GM08714 (cell line): ENCODE results near the gene CCDC93.

ENCODE experiments used
- H3K4me3 ChIP-seq: fragments of 200-500 bp; sonication (Bioruptor generic); 2 replicates; pipeline ENCODE4 v1.5.1; 2014; ENCODE audit warnings: mild to moderate bottlenecking, low read length, inconsistent platforms
- ZNF274 ChIP-seq: IDR thresholded peaks from 2 replicates; pipeline ENCODE4 v1.6.1; 2012; ENCODE audit warnings: mild to moderate bottlenecking, low read depth, low read length

The CCDC93 gene

DNA sequence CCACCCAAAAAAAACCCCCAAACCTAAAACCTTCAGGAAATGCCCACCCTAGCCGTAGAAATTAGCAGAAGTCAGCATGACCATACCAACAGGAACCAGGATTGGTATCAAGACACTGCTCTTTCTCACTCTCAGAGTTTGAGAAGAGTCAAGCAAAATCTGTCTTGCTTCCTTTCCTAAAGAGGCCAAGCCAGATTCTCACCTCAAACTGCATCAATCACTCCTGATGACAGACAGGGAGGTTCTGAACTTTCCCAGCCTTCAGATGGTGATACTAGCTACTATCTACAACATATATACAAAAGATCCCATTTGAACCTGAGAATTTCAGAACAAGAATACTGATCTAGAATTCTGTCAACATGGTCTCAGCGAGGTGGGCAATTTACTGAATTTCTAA, 29.7 kb downstream of the CCDC93 start:
- H3K4me3 ChIP-seq, result no peak overlapping the region
- no peak for TF ChIP-seq ZNF274

DNA sequence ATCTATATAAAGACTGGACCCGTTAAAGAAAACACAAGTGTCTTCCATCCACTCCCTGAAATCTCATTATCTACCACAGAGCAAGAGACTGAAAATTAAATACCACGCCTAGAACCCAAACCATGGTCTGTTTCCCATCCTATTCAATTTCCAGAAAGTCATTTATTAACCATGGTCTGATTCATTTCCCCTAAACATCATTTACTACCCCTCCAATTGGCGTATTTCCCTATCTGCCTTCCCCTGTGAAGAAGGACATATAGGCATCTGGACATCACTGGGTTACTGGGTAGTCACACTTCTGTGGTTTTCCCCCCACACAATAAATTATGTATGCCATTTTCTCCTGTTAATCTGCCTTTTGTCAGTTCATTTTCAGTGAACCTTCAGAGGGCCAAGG, 30.8 kb downstream of the CCDC93 start:
- H3K4me3 ChIP-seq, result no peak overlapping the region
- no peak for TF ChIP-seq ZNF274

DNA sequence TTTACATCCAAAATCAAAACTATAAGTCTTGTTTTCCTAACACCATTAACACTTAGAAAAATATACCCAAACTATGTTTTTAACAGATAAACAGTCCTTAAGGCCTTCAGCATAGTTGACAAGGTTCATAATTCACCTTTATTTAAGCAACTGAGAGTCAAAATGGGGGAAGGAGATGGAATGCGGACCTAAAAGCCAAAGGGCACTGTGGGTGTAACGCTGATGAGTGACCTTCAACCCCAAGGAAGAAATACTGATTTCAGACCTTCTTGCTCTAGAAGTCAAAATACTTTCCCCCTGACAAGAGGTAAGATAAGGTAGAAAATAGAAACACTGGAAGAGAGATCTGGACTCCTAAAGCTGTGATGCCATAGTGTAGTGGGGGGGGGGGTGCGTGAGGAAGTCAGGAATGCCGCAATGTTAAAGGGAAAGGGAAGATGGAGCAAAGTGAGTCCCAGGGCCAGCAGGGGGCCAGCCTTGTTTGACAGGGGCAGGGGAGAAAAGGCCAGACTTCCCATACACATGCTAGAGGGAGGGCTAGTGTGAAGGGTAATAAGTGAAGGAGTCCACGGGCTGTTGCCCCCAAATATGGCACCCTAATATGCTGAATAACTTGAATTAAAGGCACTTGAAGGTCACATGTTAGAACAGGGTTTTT, 31.4 kb downstream of the CCDC93 start:
- no peak overlapping the region for H3K4me3 ChIP-seq
- TF ChIP-seq ZNF274, result no peak

DNA sequence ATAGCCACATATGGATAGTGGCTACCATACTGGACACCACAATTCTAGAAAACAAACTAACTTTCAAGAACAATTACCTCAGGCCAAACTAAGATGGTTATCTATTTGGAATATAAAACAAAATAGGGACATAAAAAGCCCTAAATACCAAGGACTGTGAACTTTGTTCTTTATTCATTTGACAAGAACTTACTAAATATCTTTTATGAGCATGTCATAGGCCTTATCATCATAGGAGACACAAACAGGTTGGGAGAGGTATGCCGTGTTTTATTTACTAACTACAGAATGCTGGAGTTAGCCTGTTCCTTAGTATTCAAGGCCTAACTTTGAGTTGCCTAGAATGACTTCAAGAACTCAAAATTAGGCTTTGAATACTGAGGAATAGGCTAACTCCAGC, 32.1 kb downstream of the CCDC93 start:
- TF ChIP-seq ZNF274, result no peak

DNA sequence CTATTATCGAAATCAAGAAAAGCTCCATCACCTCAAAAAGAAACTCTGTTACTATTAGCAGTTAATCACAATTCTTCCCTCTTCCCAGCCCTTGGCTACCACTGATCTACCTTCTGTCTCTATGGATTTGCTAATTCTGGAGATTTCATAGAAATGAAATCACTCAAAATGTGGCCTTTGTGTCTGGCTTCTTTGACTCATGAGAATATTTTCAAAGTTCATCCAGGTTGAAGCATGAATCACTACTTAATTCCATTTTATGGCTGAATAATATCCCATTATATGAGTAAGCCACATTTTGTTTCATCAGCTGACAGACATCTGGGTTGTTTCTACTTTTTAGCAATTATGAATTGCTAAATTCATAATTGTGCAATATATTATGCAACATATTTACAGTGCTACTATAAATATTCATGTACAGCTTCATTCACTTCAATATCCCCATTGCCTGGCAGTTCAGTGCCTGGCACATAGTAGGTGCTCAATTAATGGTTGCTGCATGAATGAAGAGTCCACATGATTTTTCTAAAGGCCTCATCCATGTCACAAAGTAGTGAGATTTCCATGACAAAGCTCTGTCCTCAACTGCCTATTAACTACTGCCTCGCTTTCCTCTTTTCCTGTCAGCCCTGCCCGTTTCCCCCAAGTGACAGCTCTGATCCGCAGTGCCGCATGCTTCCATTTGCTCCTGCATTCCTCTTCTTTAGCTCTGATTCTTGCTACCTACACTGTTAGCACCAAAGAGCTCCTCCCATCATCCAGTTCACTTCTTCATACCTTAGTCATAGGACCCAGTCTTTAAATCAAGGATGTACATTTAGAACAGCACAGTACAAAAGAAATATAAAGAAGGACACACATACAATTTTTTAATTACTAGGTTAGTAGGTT, 32.8 kb downstream of the CCDC93 start:
- H3K4me3 ChIP-seq, result no peak overlapping the region
- TF ChIP-seq ZNF274, result no peak

More for the DNA sequence above, 32.1 kb downstream of the CCDC93 start:
- H3K4me3 ChIP-seq, result no peak overlapping the region

DNA sequence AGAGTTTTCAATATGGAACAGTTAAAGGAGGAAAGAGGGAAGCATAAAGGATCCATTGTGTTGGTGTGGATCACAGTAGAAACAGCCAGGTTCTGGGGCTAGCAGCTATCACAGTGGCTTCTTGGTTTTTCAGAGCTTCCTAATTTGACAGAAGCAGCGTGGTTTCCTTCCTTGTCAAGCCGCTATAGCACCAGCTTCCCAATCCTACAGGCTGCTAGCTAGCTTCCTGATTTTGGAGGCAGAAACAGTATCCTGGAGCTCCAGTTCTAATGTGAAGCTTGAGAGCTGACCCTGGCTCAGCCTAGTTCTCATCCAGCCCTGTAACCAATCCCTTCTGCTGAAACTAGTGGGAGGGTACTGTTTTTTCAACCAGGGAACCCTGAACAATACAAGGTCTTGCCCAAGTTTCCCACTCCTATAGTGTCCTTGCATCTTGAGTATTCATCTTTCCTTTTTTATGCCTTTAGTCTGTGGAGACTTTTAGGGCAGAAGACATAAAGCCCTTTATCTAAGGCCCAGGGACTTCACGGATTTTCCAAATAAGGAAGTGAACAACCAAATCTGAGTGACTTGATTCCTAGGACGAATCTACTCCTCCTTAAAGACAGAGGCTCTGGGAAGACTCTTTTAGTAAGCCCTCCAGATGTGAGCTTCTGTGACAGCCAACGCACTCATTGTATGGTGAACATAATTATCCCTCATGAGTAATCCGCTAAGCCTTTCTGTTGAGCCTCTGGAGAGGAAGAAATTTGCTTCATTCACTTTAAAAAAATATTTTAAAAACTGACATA, 33.8 kb downstream of the CCDC93 start:
- TF ChIP-seq ZNF274, result no peak
- H3K4me3 ChIP-seq, result no peak overlapping the region

DNA sequence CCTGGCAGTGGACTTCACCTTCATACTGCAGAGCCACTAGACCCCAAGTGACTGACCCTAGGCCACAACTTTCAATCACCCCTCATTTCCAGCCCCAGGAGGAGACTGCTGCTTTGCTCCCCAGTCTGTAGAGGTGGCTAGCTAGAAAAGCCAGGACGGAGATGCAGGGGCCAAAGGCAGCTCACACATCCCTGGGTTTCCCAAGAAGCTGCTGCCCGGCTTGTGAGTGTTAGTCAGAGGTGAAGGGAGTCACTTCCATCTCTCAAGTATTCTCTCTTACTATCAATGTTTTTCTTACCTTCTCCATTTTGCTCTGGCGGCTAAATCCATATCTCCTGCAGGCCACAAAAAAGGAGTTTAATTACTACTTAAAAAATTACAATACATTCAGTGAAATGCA, 36.2 kb downstream of the CCDC93 start:
- no peak for TF ChIP-seq ZNF274
- H3K4me3 ChIP-seq, result no peak overlapping the region

DNA sequence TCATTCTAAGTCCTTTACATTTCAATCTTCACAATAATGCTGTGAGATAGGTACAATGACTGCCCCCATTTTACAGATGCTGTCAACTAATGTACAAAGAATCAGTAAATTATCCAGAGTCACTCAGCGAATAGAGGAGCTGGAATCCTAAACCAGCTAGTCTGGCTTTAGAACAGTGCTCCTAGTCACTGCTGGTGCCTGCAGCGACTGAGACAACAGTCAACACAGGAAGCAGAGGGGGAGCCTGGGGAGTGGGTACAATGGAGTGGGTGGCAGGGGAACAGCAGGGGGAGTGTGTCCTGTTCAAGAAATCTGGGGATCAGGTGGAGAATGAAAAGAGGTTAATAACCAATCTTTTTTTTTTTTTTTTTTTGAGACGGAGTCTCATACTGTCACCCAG, 37.3 kb downstream of the CCDC93 start:
- TF ChIP-seq ZNF274, result no peak

DNA sequence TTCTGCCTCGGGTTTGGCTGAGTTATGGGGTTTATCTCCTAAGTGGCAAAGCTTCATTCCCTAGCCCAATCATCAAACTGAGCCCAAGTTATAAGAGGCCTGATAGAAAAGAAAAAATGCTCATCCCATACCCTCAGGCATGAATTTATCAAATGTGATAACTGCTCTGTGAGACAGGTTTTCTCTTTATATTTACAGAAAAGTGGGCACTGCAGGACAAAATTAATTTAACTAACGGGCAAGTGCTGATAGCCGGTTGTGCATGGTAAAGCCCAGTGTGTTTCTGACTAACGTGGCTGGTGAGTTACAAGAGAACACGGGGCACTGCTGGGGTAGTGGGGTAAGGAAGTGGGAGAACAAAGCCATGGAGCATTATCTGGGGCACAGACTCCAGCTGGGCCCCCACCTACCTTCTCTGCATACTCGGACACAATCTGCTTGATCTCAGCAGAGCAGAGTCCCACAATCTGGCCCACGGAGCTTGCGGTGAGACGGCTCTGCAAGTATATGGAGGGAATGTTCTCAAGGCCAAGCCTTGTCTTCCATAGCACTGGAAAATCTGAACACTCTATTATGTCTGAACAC, 40.3 kb downstream of the CCDC93 start:
- no peak overlapping the region for H3K4me3 ChIP-seq
- no peak for TF ChIP-seq ZNF274

More for the DNA sequence above, 37.3 kb downstream of the CCDC93 start:
- H3K4me3 ChIP-seq, result no peak overlapping the region

DNA sequence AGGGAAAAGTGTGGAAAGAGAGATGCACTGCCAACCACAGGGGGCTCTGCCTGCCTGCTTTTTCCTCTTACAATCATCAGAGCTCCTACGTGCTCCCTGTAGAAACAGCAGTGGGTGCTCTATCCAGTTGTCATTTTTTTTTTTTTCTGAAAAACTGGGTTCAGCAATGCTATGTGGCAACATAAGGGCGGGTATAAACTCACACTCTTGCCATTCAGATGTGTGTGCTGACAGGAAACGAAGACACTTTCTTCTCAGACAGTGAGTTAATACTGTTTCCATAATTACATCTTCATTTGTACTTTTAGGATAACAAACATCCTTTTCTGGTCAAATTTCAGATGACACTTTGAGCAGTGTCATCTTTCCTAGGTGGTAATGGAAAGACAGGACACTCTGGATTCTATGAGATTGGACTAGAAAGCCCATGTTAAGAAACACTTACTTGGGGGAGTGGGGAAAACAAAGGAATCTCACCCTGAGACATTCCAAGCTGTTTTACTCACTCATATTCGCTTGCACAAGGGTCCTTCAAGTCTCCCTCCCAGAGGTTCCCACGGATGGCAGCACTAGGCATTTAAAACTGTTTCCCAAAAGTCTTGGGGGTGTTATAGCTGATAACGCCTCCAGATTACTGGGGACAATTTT, 41.3 kb downstream of the CCDC93 start:
- no peak for TF ChIP-seq ZNF274

DNA sequence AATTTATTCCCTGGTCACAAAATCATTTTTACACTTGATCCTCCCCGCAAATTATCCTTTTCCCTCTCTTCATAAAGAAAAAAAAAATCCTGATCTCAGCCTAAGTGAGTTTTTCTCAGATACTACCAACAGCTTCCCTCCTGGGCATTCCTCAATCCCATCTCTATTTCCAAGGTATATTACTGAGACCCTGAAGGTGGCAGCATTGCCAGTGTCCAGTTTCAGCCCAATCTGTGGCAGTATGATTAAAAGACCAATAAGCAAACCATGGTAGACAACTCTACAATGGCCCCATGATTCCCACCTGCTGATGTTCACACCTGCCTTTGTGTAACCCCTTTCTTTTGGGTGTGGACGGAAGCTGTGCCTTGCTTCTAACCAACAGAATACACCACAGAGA, 45.1 kb downstream of the CCDC93 start:
- no peak overlapping the region for H3K4me3 ChIP-seq
- no peak for TF ChIP-seq ZNF274

More for the DNA sequence above, 41.3 kb downstream of the CCDC93 start:
- no peak overlapping the region for H3K4me3 ChIP-seq

DNA sequence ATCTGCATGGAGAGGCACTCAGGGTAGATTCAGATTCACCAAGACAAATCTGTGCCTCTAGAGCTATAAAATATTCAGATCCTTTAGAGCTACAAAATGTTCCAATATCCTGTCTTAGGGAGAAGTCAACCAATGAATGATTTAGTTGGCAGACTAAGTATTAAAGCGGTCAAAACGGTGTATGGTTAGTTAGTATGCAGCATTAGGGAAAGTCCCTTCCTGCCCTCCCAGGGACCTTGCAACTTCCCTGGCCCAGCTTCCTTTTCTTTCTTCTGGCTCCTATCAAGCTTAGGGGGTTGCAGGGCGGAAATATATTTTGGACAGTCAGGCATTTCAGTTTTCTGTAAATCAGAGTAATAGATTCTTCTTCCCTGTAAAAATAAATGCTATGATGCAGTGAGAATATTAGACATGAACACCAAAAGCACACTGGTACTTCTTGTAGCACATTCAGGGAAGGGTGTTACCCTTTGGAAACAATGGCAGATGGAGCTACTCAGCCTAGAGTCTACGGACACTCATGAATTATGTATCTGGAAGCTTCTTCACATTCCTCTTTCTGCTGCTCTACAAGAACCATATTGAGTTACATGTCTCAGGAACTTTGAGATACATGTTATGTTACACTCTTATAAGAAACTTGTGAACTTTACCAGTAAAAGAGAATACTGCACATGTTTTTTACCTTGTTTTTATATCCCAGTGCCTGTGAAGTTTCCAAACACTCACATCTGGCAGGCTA, 45.7 kb downstream of the CCDC93 start:
- no peak overlapping the region for H3K4me3 ChIP-seq
- TF ChIP-seq ZNF274, result no peak

DNA sequence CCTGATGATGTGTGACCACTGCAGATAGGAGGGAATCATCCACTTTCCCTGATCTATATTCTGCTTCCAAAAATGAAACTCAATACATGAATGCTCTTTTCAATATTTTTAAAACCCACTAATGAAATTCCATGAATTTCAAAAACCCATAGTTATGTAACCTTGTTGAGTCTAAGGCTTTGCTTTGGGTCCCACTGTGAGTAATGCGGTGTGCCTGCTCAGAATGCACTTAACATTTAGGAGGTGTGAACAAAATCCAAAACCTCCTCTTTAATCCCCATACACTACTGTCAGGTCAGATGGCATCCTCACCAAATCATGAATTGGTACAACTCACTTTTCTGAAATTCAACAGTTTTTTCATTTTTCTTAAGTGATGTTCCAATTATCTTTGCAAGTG, 50.4 kb downstream of the CCDC93 start:
- TF ChIP-seq ZNF274, result no peak

More for the DNA sequence above, 50.4 kb downstream of the CCDC93 start:
- no peak overlapping the region for H3K4me3 ChIP-seq
